Liver (tissue), 9 donors: ENCODE results near the gene CRAMP1. TPM values are rescaled to one million over a fixed set of nuclear protein-coding genes. Genes with fewer than 3 reads are reported as not detected.

Source experiments
- DNase-seq: peaks from one replicate; pipeline ENCODE4 v3.0.0-alpha.2; 2017; ENCODE audit warnings: low spot score
- H3K27ac ChIP-seq, 2 donors: one replicate each; pipeline ENCODE4 v1.7.0; 2013; ENCODE audit warnings: inconsistent platforms in 2 of 2, low read length in 2 of 2, control low read depth in 1 of 2, low read depth in 1 of 2, mild to moderate bottlenecking in 1 of 2
- H3K27me3 ChIP-seq, 4 donors: one replicate each; pipeline versions ENCODE4 v1.6.1 to v1.7.0; 2013; ENCODE audit warnings: low read length in 3 of 4, inconsistent platforms in 1 of 4, mild to moderate bottlenecking in 1 of 4, moderate library complexity in 1 of 4; ENCODE audit not compliant: control insufficient read depth in 4 of 4, insufficient read depth in 4 of 4
- H3K36me3 ChIP-seq, 4 donors: one replicate each; pipeline versions ENCODE4 v1.6.1 to v1.7.0; 2013; ENCODE audit warnings: low read length in 3 of 4, mild to moderate bottlenecking in 3 of 4, low read depth in 1 of 4, moderate library complexity in 1 of 4; ENCODE audit not compliant: control insufficient read depth in 4 of 4, insufficient read depth in 3 of 4
- H3K4me1 ChIP-seq, 4 donors: one replicate each; pipeline versions ENCODE4 v1.6.1 to v1.7.0; 2013; ENCODE audit warnings: low read length in 3 of 4, mild to moderate bottlenecking in 3 of 4, moderate library complexity in 1 of 4; ENCODE audit not compliant: control insufficient read depth in 4 of 4, insufficient read depth in 4 of 4
- H3K4me3 ChIP-seq, 3 donors: one replicate each; pipeline versions ENCODE4 v1.6.1 to v1.7.0; 2013; ENCODE audit warnings: low read length in 3 of 3, control low read depth in 1 of 3, low read depth in 1 of 3, mild to moderate bottlenecking in 1 of 3
- H3K9ac ChIP-seq, 2 donors: one replicate each; pipeline ENCODE4 v1.7.0; 2013; ENCODE audit warnings: low read length in 2 of 2, mild to moderate bottlenecking in 2 of 2, moderate library complexity in 2 of 2, control low read depth in 1 of 2, low read depth in 1 of 2
- H3K9me3 ChIP-seq, 4 donors: one replicate each; pipeline versions ENCODE4 v1.6.1 to v1.7.0; 2013; ENCODE audit warnings: low read length in 3 of 4; ENCODE audit not compliant: control insufficient read depth in 4 of 4
- ATF3 ChIP-seq: IDR thresholded peaks from 2 replicates; pipeline ENCODE4 v1.6.1; 2016; ENCODE audit warnings: antibody characterized with exemption
- CTCF ChIP-seq: fragments of 150-350 bp; IDR thresholded peaks from 2 replicates; pipeline ENCODE4 v1.5.1; 2017; ENCODE audit warnings: improper control_type of control experiment, low read depth, low read length; ENCODE audit not compliant: missing input control
- EGR1 ChIP-seq, 2 donors: IDR thresholded peaks; 2 replicates each; pipeline ENCODE4 v1.6.1; 2016 to 2018; ENCODE audit warnings: antibody characterized with exemption in 2 of 2, low read depth in 2 of 2
- GABPA ChIP-seq, 2 donors: IDR thresholded peaks in 1 of 2; conservative IDR thresholded peaks in 1 of 2; 2 replicates each; pipeline ENCODE4 v1.6.1; 2016; ENCODE audit warnings: antibody characterized with exemption in 2 of 2, mild to moderate bottlenecking in 1 of 2, moderate library complexity in 1 of 2
- HNF4A ChIP-seq, 2 donors: conservative IDR thresholded peaks; 2 replicates each; pipeline ENCODE4 v1.6.1; 2016; ENCODE audit warnings: antibody characterized with exemption in 2 of 2, mild to moderate bottlenecking in 2 of 2
- HNF4G ChIP-seq: IDR thresholded peaks from 2 replicates; pipeline ENCODE4 v1.6.1; 2016; ENCODE audit warnings: antibody characterized with exemption
- JUND ChIP-seq, 2 donors: IDR thresholded peaks; 2 replicates each; pipeline ENCODE4 v1.6.1; 2016; ENCODE audit warnings: antibody characterized with exemption in 2 of 2
- MAX ChIP-seq: IDR thresholded peaks from 2 replicates; pipeline ENCODE4 v1.6.1; 2016; ENCODE audit warnings: antibody characterized with exemption
- RAD21 ChIP-seq, 2 donors: IDR thresholded peaks; 2 replicates each; pipeline ENCODE4 v1.6.1; 2016; ENCODE audit warnings: antibody characterized with exemption in 2 of 2, mild to moderate bottlenecking in 2 of 2
- REST ChIP-seq: IDR thresholded peaks from 2 replicates; pipeline ENCODE4 v1.6.1; 2016; ENCODE audit warnings: antibody characterized with exemption, mild to moderate bottlenecking
- RXRA ChIP-seq, 2 donors: IDR thresholded peaks; 2 replicates each; pipeline ENCODE4 v1.6.1; 2017 to 2018; ENCODE audit warnings: antibody characterized with exemption in 2 of 2, mild to moderate bottlenecking in 1 of 2
- SP1 ChIP-seq: IDR thresholded peaks from 2 replicates; pipeline ENCODE4 v1.6.1; 2018; ENCODE audit warnings: antibody characterized with exemption, mild to moderate bottlenecking
- TAF1 ChIP-seq: conservative IDR thresholded peaks from 2 replicates; pipeline ENCODE4 v1.6.1; 2016; ENCODE audit warnings: antibody characterized with exemption, mild to moderate bottlenecking
- YY1 ChIP-seq: IDR thresholded peaks from 2 replicates; pipeline ENCODE4 v1.6.1; 2016; ENCODE audit warnings: antibody characterized with exemption, mild to moderate bottlenecking
- WGBS: extraction: QIAGEN DNeasy Blood & Tissue Kit; methylation state at CpG from one replicate; pipeline ENCODE4 v1.1.7; 2013; 5-methylcytosine and 5-hydroxymethylcytosine counted together
- polyA plus RNA-seq, 2 donors: library from polyadenylated mRNA; stranded (reverse) in 1 of 2; unstranded in 1 of 2; fragments of 200-250 nt in 1 of 2; fragments of >200 nt in 1 of 2; fragmentation: Nextera tagmentation in 1 of 2; extraction: Ambion mirVana in 1 of 2; gene quantifications; one replicate each; pipeline versions ENCODE4 v1.2.1 to v1.2.3, GENCODE V29; 2013 to 2015
- total RNA-seq, 2 donors: library from RNA; depleted of rRNA; stranded (reverse); fragments of >200 nt; gene quantifications; one replicate each; pipeline ENCODE4 v1.2.3, GENCODE V29; 2014
- donor health status: healthy.
- donor health status: healthy.
- donor health status: healthy.
- donor health status: healthy.
- donor health status: healthy.

CRAMP1 gene
- total and polyA plus RNA-seq, 4 donors, result 1.1 to 6.4 (median 4.2) TPM

GRCh38 chr16:1613728-1614455 lies 1.7 kb downstream of the CRAMP1 start:
- peak; percentile 44 for DNase-seq

GRCh38 chr16:1614456-1615102 lies 2.4 kb downstream of the CRAMP1 start:
- Histone ChIP-seq H3K4me1 (peaks cover 4 to 43% (median 33%) of the 10 kb centered on the region in 4 donors), H3K9me3 (no peaks in the 10 kb centered on the region), H3K4me3 (peak overlapping the region; percentile 49 to 91 (median 59)), H3K36me3 (peaks cover 0 to 8% (median 7%) of the 10 kb centered on the region in 4 donors), H3K27me3 (no peaks in the 10 kb centered on the region), H3K9ac (peak overlapping the region in 1 of 2 donors; percentile 47), H3K27ac (peak overlapping the region in 1 of 2 donors; percentile 20)
- TF ChIP-seq YY1 (peak; percentile 45), ATF3 (no peak)
- DNase-seq, result peak; percentile 38
- 1% methylated on average over 80 of the region's 80 CpGs for WGBS

More at GRCh38 chr16:1613728-1614455, 1.7 kb downstream of the CRAMP1 start:
- no peak for TF ChIP-seq GABPA (IDR thresholded peaks at IDR 0.05 in 1 of 2, conservative IDR thresholded peaks at IDR 0.05 in 1 of 2)
- no peak for TF ChIP-seq ATF3
- no peak for TF ChIP-seq SP1
- no peak for TF ChIP-seq RXRA (IDR thresholded peaks at IDR 0.05)
- no peak for TF ChIP-seq TAF1
- TF ChIP-seq RAD21 (IDR thresholded peaks at IDR 0.05), result no peak
- TF ChIP-seq HNF4G, result no peak
- no peak for TF ChIP-seq EGR1 (IDR thresholded peaks at IDR 0.05; ENCODE audit: low read depth in 2 of 2)
- no peak for TF ChIP-seq MAX
- TF ChIP-seq JUND (IDR thresholded peaks at IDR 0.05), result no peak
- no peak overlapping the region for H3K9ac ChIP-seq
- peaks cover 4 to 43% (median 33%) of the 10 kb centered on the region in 4 donors for H3K4me1 ChIP-seq
- no peak overlapping the region for H3K27ac ChIP-seq
- no peaks in the 10 kb centered on the region for H3K9me3 ChIP-seq
- H3K4me3 ChIP-seq, result peak overlapping the region; percentile 18 to 91 (median 75)
- H3K27me3 ChIP-seq, result no peaks in the 10 kb centered on the region
- under 1% methylated on average over 72 of the region's 72 CpGs for WGBS
- peaks cover 0 to 8% (median 7%) of the 10 kb centered on the region in 4 donors for H3K36me3 ChIP-seq

- WGBS, result 84% methylated on average over 9 of the region's 9 CpGs
- no peaks in the 10 kb centered on the region for H3K27me3 ChIP-seq
- peaks cover 4 to 34% (median 27%) of the 10 kb centered on the region in 4 donors for H3K4me1 ChIP-seq
- peaks cover 4 to 18% (median 12%) of the 10 kb centered on the region in 4 donors for H3K36me3 ChIP-seq
- no peak for DNase-seq
- H3K9ac ChIP-seq, result no peak overlapping the region
- TF ChIP-seq REST (no peak), GABPA (IDR thresholded peaks at IDR 0.05 in 1 of 2, conservative IDR thresholded peaks at IDR 0.05 in 1 of 2) (no peak), MAX (no peak), HNF4A (conservative IDR thresholded peaks at IDR 0.05) (no peak), CTCF (no peak), TAF1 (no peak), JUND (IDR thresholded peaks at IDR 0.05) (no peak), YY1 (no peak)
- H3K4me3 ChIP-seq, result no peak overlapping the region
- H3K9me3 ChIP-seq, result no peaks in the 10 kb centered on the region
- H3K27ac ChIP-seq, result no peak overlapping the region
These were observed 3.6 kb downstream of the CRAMP1 start for GRCh38 chr16:1615761-1616160.
